Hepatocyte (in vitro differentiated cells): ENCODE data around the gene TXNDC5. TPM values are rescaled to one million over a fixed set of nuclear protein-coding genes. Genes with fewer than 3 reads are reported as not detected.

ENCODE experiments used
- DNase-seq: peaks from one replicate; pipeline ENCODE4 v3.0.0-alpha.2; 2016; ENCODE audit warnings: low spot score
- H2AFZ ChIP-seq: fragments of 200-600 bp; sonication (generic); 2 replicates; pipeline ENCODE4 v1.6.0; 2016; ENCODE audit warnings: antibody characterized with exemption, mild to moderate bottlenecking
- H3K27ac ChIP-seq: fragments of 200-600 bp; sonication (generic); 2 replicates; pipeline ENCODE4 v1.5.1; 2016; ENCODE audit warnings: mild to moderate bottlenecking
- H3K27me3 ChIP-seq: fragments of 200-600 bp; sonication (generic); 2 replicates; pipeline ENCODE4 v1.6.1; 2016
- H3K36me3 ChIP-seq: fragments of 200-600 bp; sonication (generic); replicated peaks from 2 replicates; pipeline ENCODE4 v1.5.1; 2016; ENCODE audit warnings: low read depth; ENCODE audit not compliant: insufficient read depth
- H3K4me1 ChIP-seq: fragments of 200-600 bp; sonication (generic); 2 replicates; pipeline ENCODE4 v1.5.1; 2016; ENCODE audit warnings: mild to moderate bottlenecking, moderate library complexity; ENCODE audit not compliant: insufficient read depth
- H3K4me2 ChIP-seq: fragments of 200-600 bp; sonication (generic); 2 replicates; pipeline ENCODE4 v1.6.0; 2016
- H3K4me3 ChIP-seq: fragments of 200-600 bp; sonication (generic); 2 replicates; pipeline ENCODE4 v1.5.1; 2016; ENCODE audit warnings: mild to moderate bottlenecking
- H3K79me2 ChIP-seq: fragments of 200-600 bp; sonication (generic); 2 replicates; pipeline ENCODE4 v1.6.0; 2017; ENCODE audit warnings: mild to moderate bottlenecking
- H3K9me2 ChIP-seq: fragments of 200-600 bp; sonication (generic); replicated peaks from 2 replicates; pipeline ENCODE4 v1.6.0; 2017; ENCODE audit warnings: mild to moderate bottlenecking; ENCODE audit not compliant: insufficient read depth
- H3K9me3 ChIP-seq: fragments of 200-600 bp; sonication (generic); 2 replicates; pipeline ENCODE4 v1.5.1; 2016; ENCODE audit warnings: low read depth, mild to moderate bottlenecking
- H4K20me1 ChIP-seq: fragments of 200-600 bp; sonication (generic); 2 replicates; pipeline ENCODE4 v1.6.0; 2016; ENCODE audit warnings: mild to moderate bottlenecking; ENCODE audit not compliant: insufficient read depth, poor library complexity, severe bottlenecking
- CTCF ChIP-seq: fragments of 200-600 bp; sonication (generic); IDR thresholded peaks from 2 replicates; pipeline ENCODE4 v1.5.1; 2016; ENCODE audit warnings: antibody characterized with exemption, mild to moderate bottlenecking; ENCODE audit not compliant: poor library complexity
- EZH2 ChIP-seq: fragments of 200-600 bp; sonication (generic); IDR thresholded peaks from 2 replicates; pipeline ENCODE4 v1.6.1; 2016; ENCODE audit warnings: antibody characterized with exemption, mild to moderate bottlenecking, borderline replicate concordance
- EZH2phosphoT487 ChIP-seq: fragments of 200-600 bp; sonication (generic); IDR thresholded peaks from one replicate; pipeline ENCODE4 v1.6.1; 2018; ENCODE audit warnings: antibody characterized with exemption, mild to moderate bottlenecking, low read depth, moderate library complexity; ENCODE audit not compliant: unreplicated experiment, severe bottlenecking
- WGBS: methylation state at CpG from one replicate; pipeline ENCODE4 v1.1.6; 2016; ENCODE audit warnings: low lambda C conversion rate; ENCODE audit errors: missing lambda C conversion rate; 5-methylcytosine and 5-hydroxymethylcytosine counted together
- polyA plus RNA-seq: library from polyadenylated mRNA; unstranded; fragments of >200 nt; fragmentation: Nextera tagmentation; extraction: Ambion mirVana; gene quantifications from 2 replicates; pipeline ENCODE4 v1.2.1, GENCODE V29; 2016
- total RNA-seq: library from RNA; depleted of rRNA; stranded (reverse); fragments of >200 nt; gene quantifications from 2 replicates; pipeline ENCODE4 v1.2.3, GENCODE V29; 2014

The TXNDC5 gene
- total and polyA plus RNA-seq, 2 experiments from 2014 or later, result 238 to 241 TPM

- DNase-seq, result no peak
- H3K9me2 ChIP-seq, result no peaks in the 10 kb centered on the region
- H3K27me3 ChIP-seq, result no peaks in the 10 kb centered on the region
- H3K36me3 ChIP-seq, result no peaks in the 10 kb centered on the region
- no peaks in the 10 kb centered on the region for H3K79me2 ChIP-seq
- no peak overlapping the region for H3K27ac ChIP-seq
- H3K4me1 ChIP-seq, result peaks cover 4% of the 10 kb centered on the region
- H2AFZ ChIP-seq, result no peak overlapping the region
- TF ChIP-seq EZH2phosphoT487 (no peak), CTCF (no peak), EZH2 (no peak)
- H3K9me3 ChIP-seq, result no peaks in the 10 kb centered on the region
- H4K20me1 ChIP-seq, result no peaks in the 10 kb centered on the region
- H3K4me3 ChIP-seq, result no peak overlapping the region
- WGBS, result 89% methylated on average over 11 of the region's 11 CpGs
- H3K4me2 ChIP-seq, result no peak overlapping the region
These were observed 4.6 kb upstream of the TXNDC5 start for GRCh38 chr6:7914991-7915789.

GRCh38 chr6:7914311-7914710 lies 3.7 kb upstream of the TXNDC5 start:
- no peak for TF ChIP-seq EZH2phosphoT487
- no peak for TF ChIP-seq CTCF
- no peak for TF ChIP-seq EZH2
- Histone ChIP-seq H3K27ac (no peak overlapping the region), H3K4me1 (peaks cover 7% of the 10 kb centered on the region), H4K20me1 (peaks cover 6% of the 10 kb centered on the region), H3K79me2 (peaks cover 5% of the 10 kb centered on the region), H3K4me3 (no peak overlapping the region), H3K36me3 (no peaks in the 10 kb centered on the region), H3K27me3 (no peaks in the 10 kb centered on the region), H3K9me2 (no peaks in the 10 kb centered on the region), H3K4me2 (no peak overlapping the region), H2AFZ (no peak overlapping the region), H3K9me3 (no peaks in the 10 kb centered on the region)
- WGBS, result 57% methylated on average over 5 of the region's 5 CpGs
- no peak for DNase-seq

GRCh38 chr6:7912736-7913517 lies 2.3 kb upstream of the TXNDC5 start:
- 79% methylated on average over 8 of the region's 8 CpGs for WGBS
- no peak for DNase-seq

More at GRCh38 chr6:7912736-7913517, 2.3 kb upstream of the TXNDC5 start:
- H3K4me1 ChIP-seq, result peaks cover 12% of the 10 kb centered on the region
- H3K4me3 ChIP-seq, result no peak overlapping the region
- H3K9me3 ChIP-seq, result no peaks in the 10 kb centered on the region
- H3K36me3 ChIP-seq, result no peaks in the 10 kb centered on the region
- H3K27me3 ChIP-seq, result no peaks in the 10 kb centered on the region
- H3K79me2 ChIP-seq, result peaks cover 19% of the 10 kb centered on the region
- peaks cover 16% of the 10 kb centered on the region for H4K20me1 ChIP-seq
- TF ChIP-seq EZH2phosphoT487, result no peak
- TF ChIP-seq EZH2, result no peak
- TF ChIP-seq CTCF, result no peak
- H3K27ac ChIP-seq, result no peak overlapping the region
- H3K4me2 ChIP-seq, result no peak overlapping the region
- H2AFZ ChIP-seq, result no peak overlapping the region
- H3K9me2 ChIP-seq, result no peaks in the 10 kb centered on the region
